Stimulated activated CD4-positive, alpha-beta T cell treated with anti-CD3 and anti-CD28 coated beads, Interleukin-1b, Interleukin-23, amount 100 ng/mL, for 1 hour (primary cell): ENCODE data around the gene MOB3A.

Source experiments
- DNase-seq, 2 donors: peaks; one replicate each; pipeline ENCODE4 v3.0.0-alpha.2; 2020; ENCODE audit warnings: low read depth in 2 of 2

The MOB3A gene

GRCh38 chr19:2059422-2060201 is 36.5 kb downstream of the MOB3A start:
- DNase-seq, result no peak

- no peak for DNase-seq
Measured at GRCh38 chr19:2058570-2059421, 37.3 kb downstream of the MOB3A start.

DNA sequence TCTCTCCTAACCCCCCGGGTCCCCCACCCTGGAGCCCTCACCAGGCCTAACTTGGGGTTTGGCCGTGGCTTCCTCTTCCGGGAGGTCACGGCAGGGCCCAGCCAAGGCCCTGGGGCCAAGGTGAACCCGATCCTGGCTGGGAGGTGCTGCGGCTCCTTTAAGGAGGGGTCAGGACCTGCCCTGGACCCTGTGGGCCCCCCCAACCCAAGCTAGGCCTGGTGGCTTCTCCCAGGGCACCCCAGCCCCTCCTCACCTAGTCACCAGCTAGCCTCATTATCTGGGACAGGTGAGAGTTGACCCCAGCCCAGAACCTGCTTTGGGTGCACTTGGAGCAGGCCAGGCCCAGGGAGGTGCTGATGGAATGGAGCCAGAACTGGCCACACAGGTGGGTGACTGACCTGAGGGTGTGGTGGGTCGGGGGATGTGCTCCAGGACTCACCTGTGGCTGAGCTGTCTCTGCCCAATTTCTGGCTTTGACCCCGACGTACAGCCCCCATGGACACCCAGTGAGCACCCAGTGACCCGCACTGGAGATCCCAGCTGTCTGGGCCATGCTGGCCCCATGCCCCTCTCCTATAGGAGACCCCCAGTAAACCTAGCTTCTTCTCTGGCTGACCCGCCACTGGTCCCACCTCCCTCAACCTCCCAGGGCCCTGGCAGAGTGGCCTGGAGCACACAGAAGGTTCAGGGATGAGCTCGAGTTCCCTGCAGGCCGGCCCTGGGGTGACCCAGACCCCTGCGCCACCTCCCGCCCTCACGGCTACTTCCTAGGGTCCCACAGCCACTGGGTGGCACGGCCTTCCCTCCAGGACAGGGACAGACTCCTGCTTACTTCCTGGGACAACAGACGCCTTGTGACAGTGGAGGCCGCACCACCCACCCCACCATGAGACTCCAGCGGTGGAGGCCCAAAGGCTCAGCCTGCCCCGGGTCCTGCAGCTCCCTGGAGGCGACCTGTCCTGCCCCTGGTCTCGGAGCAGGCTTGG is 38.3 kb downstream of the MOB3A start:
- DNase-seq, result no peak

DNA sequence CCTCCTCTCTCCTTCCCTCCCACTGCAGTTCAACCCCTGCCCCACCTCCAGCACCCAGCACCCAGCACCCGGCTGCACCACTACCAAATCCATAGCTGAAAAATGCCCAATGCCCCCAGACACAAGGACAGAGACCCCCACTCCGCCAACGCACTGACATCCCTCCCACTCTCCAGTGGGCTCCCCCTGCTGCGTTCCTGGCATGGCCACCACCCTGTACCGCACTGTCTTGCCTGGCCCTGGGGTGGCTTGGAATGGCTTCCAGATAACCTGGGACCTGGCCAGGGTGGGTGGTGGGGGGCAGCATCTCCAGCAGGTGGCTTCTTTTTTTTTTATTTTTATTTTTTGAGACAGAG is 39.3 kb downstream of the MOB3A start:
- DNase-seq, result no peak

DNA sequence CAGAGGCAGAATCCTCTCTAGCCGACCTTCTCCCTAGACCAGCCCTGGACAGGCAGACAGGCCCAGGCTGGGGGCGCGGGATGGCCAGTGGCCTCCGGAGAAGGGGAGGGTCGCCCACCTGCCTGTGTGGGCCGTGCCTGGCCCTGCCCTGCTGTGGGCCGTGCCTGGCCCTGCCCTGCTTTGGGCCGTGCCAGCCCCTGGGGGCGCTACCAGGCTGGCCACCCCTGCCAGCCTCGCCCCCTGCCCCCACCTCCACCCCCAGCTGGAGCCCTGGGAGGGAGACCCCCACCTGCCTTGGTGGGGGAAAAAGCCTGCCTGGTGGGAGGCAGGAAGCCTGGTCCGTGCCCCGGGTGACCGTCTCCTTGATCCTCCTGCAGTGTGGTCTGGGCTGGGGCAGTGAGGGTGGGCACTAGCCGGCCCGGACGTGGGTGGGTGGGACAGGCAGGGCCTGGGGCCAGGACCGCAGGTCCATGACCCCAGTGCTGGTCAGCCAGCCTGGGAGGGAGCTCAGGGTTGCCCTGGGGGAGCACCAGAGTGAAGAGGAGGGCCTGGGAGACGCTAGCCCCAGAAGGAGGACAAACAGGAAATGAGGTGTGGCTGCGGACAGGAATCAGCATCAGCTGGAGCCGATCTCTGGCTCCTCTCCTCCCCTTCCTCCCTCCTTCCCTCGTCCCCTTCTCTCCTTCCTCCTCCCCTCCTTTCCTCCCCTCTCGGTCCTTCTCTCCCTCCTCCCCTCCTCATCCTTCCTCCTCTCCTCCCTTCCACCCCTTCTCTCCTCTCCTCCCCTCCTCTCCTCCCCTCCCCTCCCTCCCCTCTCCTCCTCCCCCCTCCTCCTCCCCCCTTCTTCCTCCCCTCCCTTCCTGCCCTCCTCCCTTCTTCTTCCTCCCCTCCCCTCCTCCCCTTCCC is 39.9 kb downstream of the MOB3A start:
- DNase-seq, result no peak

GRCh38 chr19:2054763-2055162 is 41.4 kb downstream of the MOB3A start:
- no peak for DNase-seq

- no peak for DNase-seq
Measured at GRCh38 chr19:2053601-2054389, 42.3 kb downstream of the MOB3A start.

GRCh38 chr19:2051773-2052704 is 44.1 kb downstream of the MOB3A start:
- no peak for DNase-seq

DNA sequence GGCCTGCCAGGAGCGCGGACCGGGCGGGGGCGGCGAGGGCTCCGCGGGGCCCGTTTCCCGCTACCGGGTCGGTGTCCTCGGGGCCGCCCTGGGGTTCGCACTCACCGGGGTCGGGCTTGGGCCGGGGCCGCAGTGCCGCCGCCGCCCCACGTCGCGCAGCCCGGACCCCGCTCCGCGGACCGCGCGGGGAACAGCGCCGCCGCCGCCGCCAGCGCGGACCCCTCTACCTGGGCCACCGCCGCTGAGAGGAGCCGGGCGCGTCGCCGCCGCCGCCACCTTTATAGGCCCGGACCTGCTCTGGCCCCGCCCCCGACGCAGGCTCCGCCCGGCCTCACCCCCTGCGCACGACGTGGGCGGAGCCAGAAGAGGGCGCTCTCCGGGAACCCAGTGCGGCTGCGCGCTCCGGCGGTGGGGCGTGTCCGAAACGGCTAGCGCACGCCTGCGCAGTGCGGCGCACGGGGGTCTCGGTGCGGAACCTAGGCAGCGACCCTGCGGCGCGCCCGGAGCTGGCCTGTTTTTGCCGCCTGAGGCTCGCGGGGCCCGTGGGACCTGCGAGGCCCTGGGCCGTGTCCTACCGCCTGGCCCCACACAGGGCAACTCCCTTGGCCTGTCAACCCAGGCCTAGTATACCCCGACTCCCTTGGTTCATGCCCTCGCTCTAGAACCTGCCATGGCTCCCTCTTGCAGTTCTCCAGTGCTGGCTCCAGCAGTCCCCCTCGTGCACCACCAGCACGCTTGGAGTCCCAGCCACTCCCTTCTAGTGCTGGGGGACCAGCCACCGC is 44.9 kb downstream of the MOB3A start, which contains the start of gene MKNK2:
MKNK2 (minus strand) TSS at position 254 of the 782 bp plus-strand sequence. CDS start 393 bp downstream, outside the sequence.
- peak; percentile 90 to 96 for DNase-seq

- no peak for DNase-seq
Measured at GRCh38 chr19:2050349-2050990, 45.7 kb downstream of the MOB3A start.

DNA sequence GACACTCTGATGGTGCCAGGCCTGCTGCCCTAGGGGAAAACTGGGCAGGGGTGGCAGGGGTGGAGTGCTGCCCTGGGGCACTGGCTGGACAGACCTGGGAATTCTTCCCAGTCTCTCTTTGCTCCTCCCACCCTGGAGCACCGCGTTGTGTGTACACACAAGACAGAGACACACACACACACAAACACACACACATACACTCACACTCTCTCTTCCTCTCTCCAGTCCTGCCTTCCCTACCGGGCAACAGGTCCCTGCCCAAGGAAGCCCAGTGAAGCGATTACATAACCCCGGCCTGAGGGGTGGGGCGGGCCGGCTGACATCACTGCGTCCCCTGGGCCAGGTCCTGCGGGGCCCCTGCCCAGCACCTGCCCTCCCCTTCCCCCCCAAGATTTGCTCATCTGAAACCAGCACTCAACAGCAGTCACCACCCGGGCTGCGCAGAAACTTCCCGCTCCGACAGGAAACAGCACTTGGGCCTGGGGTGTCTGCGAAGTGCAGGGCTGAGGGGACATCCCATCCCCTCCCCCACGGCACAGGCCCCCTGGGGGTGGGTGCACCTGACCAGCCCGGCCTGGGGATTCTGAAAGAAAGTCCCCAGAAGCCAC is 46.3 kb downstream of the MOB3A start:
- no peak for DNase-seq

DNA sequence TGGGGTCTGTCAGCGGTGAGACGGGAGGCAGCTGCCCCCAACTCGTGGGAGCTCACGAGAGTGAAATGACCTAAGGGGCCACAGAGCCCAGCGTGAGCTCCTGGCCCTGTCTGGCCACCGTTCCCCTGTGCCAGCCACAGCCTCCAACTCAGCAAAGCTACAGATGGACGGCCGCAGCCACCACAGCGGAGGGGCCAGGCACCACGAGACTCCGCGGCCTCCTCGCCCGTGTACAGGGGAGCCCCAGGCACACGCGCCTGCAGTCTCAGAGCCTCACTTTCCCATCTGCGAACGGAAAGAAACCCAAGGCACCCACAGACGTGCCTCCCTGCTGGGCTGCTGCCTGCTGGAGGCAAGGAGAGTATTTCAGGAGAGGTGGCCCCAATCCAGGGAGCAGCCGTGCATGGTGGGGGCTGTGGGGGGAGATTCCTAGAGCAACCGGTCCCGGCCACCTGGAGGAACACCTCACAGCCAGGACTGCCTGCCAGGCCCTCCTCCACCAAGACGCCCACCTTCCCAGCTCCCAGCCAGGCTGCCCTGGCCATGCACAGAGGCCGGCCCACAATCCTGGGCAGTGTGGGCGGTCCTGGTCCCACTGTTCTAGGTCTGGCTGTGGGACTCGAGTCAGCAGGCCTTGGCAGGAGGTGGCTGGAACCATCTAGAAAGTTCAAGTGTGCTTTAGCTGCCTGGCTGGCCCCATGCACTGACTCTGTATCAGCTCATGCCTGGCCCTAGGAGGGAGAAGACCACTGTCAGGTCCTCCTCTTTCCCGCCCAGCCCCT is 47.0 kb downstream of the MOB3A start:
- DNase-seq, result no peak

DNA sequence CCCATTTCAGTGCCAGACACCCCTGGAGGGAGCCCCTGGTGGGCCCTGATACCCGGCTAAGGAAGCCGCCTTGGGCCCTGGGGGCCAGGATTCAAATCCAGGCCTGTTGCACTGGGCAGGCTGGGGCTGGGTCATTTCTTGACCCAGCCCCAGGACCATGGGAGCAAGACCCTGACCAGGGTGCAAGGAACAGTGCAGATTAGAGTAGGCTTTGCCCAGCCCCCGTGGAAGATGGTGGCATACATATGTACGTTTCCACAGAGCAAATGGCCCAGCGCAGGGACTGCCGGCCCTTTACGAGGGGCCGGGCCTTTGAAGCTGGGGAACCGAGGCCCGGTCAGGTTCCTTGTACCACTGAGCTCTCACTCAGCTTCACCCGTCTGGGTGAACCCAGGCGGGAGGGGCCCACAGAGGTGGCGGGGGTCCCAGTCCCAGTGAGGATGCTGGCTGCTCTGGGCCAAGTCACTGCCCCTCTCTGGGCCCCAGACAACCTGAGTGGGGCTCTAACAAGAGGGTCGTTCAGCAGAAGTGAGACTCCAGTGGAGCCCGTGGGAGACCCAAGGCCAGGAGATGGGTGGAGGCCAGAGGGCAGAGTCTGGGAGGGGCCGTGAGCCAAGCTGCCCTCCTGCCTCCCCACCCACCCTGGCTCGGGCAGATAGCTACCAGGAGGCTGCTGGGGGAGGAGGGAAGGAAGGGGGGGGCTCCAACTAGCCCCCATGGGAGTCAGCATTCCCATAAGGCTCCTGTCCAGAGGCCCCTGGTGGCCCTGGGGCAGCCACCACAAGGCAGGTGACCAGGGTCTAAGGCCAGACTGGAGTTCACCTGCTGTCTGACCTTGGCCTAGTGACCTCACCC is 47.8 kb downstream of the MOB3A start:
- no peak for DNase-seq

- DNase-seq, result no peak
Measured at GRCh38 chr19:2047449-2048103, 48.5 kb downstream of the MOB3A start.

DNA sequence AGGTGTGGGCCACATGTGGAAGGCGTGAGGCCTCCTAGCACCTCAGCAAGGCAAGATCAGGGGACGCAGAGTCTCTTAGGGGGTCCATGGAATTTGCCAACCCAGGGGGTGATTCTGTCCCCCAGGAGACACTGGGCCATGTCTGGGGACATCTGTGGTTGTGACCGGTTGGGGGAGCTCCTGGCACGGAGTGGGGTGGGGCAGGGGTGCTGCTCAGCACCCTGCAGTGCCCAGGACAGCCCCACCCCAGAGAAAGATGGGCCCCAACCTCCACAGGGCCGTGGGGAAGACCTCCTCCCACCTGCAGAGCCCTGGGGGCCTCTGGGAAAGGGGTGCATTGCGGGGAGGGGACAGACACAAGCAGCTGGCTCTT is 49.1 kb downstream of the MOB3A start:
- DNase-seq, result no peak
